ENCODE results near the gene PLIN3. TPM values are rescaled to one million over a fixed set of nuclear protein-coding genes. Genes with fewer than 3 reads are reported as not detected.

The PLIN3 gene
- total and polyA plus RNA-seq, 2 of the 4 experiments (the other 2 are of a cell fraction): 147 to 246 TPM

DNA sequence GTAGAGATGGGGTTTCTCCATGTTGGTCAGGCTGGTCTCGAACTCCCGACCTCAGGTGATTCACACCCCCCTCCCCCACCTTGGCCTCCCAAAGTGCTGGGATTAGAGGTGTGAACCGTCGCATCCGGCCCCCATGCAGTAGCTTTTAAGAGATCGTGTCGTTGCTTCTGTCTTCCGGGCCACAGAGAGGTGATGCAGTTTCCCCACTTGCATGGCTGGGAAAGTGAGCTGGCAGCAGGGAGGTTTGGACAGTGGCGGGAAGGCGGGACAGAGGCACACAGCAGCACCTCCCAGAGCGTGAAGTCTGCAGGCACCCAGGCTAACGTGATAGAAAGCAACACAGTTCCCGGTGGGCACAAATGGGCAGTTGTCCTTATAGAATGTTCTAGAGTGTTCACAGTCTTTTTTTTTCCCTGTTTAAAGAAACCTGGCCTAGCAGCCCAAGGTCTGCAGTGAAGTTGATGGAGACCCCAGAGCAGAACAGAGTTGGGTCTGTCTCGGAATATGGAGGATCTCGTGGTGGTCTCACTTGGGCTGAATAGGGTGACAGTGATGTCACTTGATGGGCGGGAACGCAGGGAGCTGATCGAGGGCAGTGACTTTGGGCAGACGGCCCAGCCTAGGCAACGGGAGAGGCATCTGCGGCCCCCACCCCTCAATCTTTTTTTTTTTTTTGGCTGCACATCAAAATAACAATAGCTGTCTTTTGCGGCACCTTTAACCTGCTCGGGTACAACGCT is 46.7 kb upstream of the PLIN3 start (continued):
- TF ChIP-seq RFX5 (IDR thresholded peaks at IDR 0.05; ENCODE audit: low read depth, low read length): no peak
- no peak for TF ChIP-seq RCOR1 (IDR thresholded peaks at IDR 0.05; ENCODE audit: insufficient replicate concordance, low read length)
- TF ChIP-seq, protein P1, sequence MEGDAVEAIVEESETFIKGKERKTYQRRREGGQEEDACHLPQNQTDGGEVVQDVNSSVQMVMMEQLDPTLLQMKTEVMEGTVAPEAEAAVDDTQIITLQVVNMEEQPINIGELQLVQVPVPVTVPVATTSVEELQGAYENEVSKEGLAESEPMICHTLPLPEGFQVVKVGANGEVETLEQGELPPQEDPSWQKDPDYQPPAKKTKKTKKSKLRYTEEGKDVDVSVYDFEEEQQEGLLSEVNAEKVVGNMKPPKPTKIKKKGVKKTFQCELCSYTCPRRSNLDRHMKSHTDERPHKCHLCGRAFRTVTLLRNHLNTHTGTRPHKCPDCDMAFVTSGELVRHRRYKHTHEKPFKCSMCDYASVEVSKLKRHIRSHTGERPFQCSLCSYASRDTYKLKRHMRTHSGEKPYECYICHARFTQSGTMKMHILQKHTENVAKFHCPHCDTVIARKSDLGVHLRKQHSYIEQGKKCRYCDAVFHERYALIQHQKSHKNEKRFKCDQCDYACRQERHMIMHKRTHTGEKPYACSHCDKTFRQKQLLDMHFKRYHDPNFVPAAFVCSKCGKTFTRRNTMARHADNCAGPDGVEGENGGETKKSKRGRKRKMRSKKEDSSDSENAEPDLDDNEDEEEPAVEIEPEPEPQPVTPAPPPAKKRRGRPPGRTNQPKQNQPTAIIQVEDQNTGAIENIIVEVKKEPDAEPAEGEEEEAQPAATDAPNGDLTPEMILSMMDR (conservative IDR thresholded peaks at IDR 0.05; ENCODE audit: low read depth, low read length): no peak
- no peak for TF ChIP-seq MXI1 (IDR thresholded peaks at IDR 0.05; ENCODE audit: borderline replicate concordance, low read depth, low read length)
- no peak for TF ChIP-seq POLR2A (IDR thresholded peaks at IDR 0.05; ENCODE audit: low read depth, low read length)

Measured in IMR-90 (cell line).